HepG2 (cell line): ENCODE measurements around the gene UQCRC1. TPM values are rescaled to one million over a fixed set of nuclear protein-coding genes. Genes with fewer than 3 reads are reported as not detected.

ENCODE experiments used
- AKAP8 ChIP-seq: sonication (generic); formaldehyde crosslinking; IDR thresholded peaks from 2 replicates; pipeline ENCODE4 v1.5.1; 2020; ENCODE audit warnings: mild to moderate bottlenecking, missing genetic modification reagents
- ARID3A ChIP-seq: IDR thresholded peaks from 2 replicates; pipeline ENCODE4 v1.6.1; 2012; ENCODE audit warnings: low read depth, low read length, improper control_type of control experiment
- FOXK2 ChIP-seq: fragments of 450-650 bp; IDR thresholded peaks from 2 replicates; pipeline ENCODE4 v1.6.1; 2016
- GLI4 ChIP-seq: sonication (generic); formaldehyde crosslinking; IDR thresholded peaks from 2 replicates; pipeline ENCODE4 v1.5.1; 2020; ENCODE audit warnings: missing genetic modification reagents, mild to moderate bottlenecking, moderate library complexity, borderline replicate concordance
- HMG20A ChIP-seq: IDR thresholded peaks from 2 replicates; pipeline ENCODE4 v1.6.1; 2016; ENCODE audit warnings: borderline replicate concordance
- MBNL3 ChIP-seq: fragments of 250-450 bp; sonication (Bioruptor Pico); conservative IDR thresholded peaks from 2 replicates; pipeline ENCODE4 v1.8.0; 2022; ENCODE audit warnings: mild to moderate bottlenecking, inconsistent platforms
- NONO ChIP-seq, 2 experiments: fragments of 450-650 bp in 1 of 2; sonication (generic) in 1 of 2; formaldehyde crosslinking in 1 of 2; IDR thresholded peaks in 1 of 2; conservative IDR thresholded peaks in 1 of 2; 2 replicates each; pipeline versions ENCODE4 v1.6.1 to v1.8.0; 2017 to 2022; ENCODE audit warnings: mild to moderate bottlenecking in 1 of 2, missing genetic modification reagents in 1 of 2, moderate library complexity in 1 of 2
- PHF8 ChIP-seq: sonication (generic); formaldehyde crosslinking; IDR thresholded peaks from 2 replicates; pipeline ENCODE4 v1.5.0; 2020; ENCODE audit warnings: missing genetic modification reagents
- ZNF503 ChIP-seq: sonication (generic); formaldehyde crosslinking; IDR thresholded peaks from 2 replicates; pipeline ENCODE4 v1.4.0; 2020; ENCODE audit warnings: missing genetic modification reagents
- ZNF614 ChIP-seq: IDR thresholded peaks from 2 replicates; pipeline ENCODE4 v1.6.1; 2018; ENCODE audit warnings: missing biosample characterization, missing genetic modification reagents, inconsistent platforms, borderline replicate concordance
- polyA plus RNA-seq, 8 experiments: library from polyadenylated mRNA; depleted of rRNA in 3 of 8; stranded (reverse) in 7 of 8; unstranded in 1 of 8; fragments of >200 nt; fragmentation: Illumina TruSeq in 4 of 8; extraction: Trizol in 4 of 8; gene quantifications; 2 replicates each; pipeline versions ENCODE4 v1.2.1 to v1.2.3, GENCODE V29; 2011 to 2016; ENCODE audit warnings: low read depth in 4 of 8, missing spikeins in 1 of 8, mixed read lengths in 1 of 8; ENCODE audit not compliant: insufficient read depth in 1 of 8
- total RNA-seq, 5 experiments: library from RNA; depleted of rRNA; stranded (reverse); fragments of >200 nt; fragmentation: Illumina TruSeq; extraction: Trizol; gene quantifications; 2 replicates each; pipeline ENCODE4 v1.2.3, GENCODE V29; 2016; ENCODE audit warnings: low read depth in 1 of 5
- TF ChIP-seq, protein P1 (sequence below): sonication (generic); formaldehyde crosslinking; IDR thresholded peaks from 2 replicates; pipeline ENCODE4 v1.5.1; 2020; ENCODE audit warnings: mild to moderate bottlenecking, missing genetic modification reagents, moderate library complexity
- TF ChIP-seq, protein P2 (sequence below): sonication (generic); formaldehyde crosslinking; IDR thresholded peaks from 2 replicates; pipeline ENCODE4 v1.5.0; 2020; ENCODE audit warnings: mild to moderate bottlenecking, missing genetic modification reagents
- TF ChIP-seq, protein P3 (sequence below): sonication (generic); formaldehyde crosslinking; IDR thresholded peaks from 2 replicates; pipeline ENCODE4 v1.4.0; 2020; ENCODE audit warnings: missing genetic modification reagents

UQCRC1 gene
- total and polyA plus RNA-seq, 2 of the 13 experiments (the other 11 are each of a cell fraction or from before 2014, with no cell fraction given) = 316 to 680 TPM

DNA sequence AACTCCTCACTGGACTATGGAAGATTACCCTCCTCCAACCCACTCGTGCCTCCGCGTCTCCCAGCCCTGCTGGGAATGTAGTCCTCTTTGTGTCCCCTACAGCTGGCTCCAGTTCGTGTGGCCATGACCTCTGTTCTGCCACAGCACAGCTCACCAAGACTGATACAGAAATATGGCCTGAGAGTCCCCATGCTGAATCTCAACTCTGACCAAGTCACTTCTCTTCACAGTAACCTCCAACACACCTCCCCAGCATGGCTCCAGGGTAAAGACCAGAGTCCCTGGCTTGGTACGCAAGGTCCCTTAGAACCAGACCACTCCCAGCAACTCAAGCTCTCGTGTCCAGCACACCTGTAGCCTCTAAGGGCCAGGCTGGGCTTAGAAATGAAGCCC lies 12.0 kb downstream of the UQCRC1 start (continued):
- TF ChIP-seq, protein P1, sequence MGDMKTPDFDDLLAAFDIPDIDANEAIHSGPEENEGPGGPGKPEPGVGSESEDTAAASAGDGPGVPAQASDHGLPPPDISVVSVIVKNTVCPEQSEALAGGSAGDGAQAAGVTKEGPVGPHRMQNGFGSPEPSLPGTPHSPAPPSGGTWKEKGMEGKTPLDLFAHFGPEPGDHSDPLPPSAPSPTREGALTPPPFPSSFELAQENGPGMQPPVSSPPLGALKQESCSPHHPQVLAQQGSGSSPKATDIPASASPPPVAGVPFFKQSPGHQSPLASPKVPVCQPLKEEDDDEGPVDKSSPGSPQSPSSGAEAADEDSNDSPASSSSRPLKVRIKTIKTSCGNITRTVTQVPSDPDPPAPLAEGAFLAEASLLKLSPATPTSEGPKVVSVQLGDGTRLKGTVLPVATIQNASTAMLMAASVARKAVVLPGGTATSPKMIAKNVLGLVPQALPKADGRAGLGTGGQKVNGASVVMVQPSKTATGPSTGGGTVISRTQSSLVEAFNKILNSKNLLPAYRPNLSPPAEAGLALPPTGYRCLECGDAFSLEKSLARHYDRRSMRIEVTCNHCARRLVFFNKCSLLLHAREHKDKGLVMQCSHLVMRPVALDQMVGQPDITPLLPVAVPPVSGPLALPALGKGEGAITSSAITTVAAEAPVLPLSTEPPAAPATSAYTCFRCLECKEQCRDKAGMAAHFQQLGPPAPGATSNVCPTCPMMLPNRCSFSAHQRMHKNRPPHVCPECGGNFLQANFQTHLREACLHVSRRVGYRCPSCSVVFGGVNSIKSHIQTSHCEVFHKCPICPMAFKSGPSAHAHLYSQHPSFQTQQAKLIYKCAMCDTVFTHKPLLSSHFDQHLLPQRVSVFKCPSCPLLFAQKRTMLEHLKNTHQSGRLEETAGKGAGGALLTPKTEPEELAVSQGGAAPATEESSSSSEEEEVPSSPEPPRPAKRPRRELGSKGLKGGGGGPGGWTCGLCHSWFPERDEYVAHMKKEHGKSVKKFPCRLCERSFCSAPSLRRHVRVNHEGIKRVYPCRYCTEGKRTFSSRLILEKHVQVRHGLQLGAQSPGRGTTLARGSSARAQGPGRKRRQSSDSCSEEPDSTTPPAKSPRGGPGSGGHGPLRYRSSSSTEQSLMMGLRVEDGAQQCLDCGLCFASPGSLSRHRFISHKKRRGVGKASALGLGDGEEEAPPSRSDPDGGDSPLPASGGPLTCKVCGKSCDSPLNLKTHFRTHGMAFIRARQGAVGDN (CRISPR knock-in tag) = peak; percentile 18; the same call in 1 of the 2 replicates
- TF ChIP-seq AKAP8 (CRISPR knock-in tag) (no peak), FOXK2 (no peak), ZNF614 (CRISPR knock-in tag) (no peak), MBNL3 (CRISPR knock-in tag) (no peak), PHF8 (no peak), ZNF503 (no peak), GLI4 (CRISPR knock-in tag) (no peak), HMG20A (CRISPR knock-in tag) (no peak), NONO (IDR thresholded peaks at IDR 0.05) (no peak), NONO (CRISPR knock-in tag; conservative IDR thresholded peaks at IDR 0.05) (no peak; the same call in 1 of the 2 replicates), ARID3A (no peak)
- TF ChIP-seq, protein P2, sequence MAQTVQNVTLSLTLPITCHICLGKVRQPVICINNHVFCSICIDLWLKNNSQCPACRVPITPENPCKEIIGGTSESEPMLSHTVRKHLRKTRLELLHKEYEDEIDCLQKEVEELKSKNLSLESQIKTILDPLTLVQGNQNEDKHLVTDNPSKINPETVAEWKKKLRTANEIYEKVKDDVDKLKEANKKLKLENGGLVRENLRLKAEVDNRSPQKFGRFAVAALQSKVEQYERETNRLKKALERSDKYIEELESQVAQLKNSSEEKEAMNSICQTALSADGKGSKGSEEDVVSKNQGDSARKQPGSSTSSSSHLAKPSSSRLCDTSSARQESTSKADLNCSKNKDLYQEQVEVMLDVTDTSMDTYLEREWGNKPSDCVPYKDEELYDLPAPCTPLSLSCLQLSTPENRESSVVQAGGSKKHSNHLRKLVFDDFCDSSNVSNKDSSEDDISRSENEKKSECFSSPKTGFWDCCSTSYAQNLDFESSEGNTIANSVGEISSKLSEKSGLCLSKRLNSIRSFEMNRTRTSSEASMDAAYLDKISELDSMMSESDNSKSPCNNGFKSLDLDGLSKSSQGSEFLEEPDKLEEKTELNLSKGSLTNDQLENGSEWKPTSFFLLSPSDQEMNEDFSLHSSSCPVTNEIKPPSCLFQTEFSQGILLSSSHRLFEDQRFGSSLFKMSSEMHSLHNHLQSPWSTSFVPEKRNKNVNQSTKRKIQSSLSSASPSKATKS (CRISPR knock-in tag) = no peak
- TF ChIP-seq, protein P3, sequence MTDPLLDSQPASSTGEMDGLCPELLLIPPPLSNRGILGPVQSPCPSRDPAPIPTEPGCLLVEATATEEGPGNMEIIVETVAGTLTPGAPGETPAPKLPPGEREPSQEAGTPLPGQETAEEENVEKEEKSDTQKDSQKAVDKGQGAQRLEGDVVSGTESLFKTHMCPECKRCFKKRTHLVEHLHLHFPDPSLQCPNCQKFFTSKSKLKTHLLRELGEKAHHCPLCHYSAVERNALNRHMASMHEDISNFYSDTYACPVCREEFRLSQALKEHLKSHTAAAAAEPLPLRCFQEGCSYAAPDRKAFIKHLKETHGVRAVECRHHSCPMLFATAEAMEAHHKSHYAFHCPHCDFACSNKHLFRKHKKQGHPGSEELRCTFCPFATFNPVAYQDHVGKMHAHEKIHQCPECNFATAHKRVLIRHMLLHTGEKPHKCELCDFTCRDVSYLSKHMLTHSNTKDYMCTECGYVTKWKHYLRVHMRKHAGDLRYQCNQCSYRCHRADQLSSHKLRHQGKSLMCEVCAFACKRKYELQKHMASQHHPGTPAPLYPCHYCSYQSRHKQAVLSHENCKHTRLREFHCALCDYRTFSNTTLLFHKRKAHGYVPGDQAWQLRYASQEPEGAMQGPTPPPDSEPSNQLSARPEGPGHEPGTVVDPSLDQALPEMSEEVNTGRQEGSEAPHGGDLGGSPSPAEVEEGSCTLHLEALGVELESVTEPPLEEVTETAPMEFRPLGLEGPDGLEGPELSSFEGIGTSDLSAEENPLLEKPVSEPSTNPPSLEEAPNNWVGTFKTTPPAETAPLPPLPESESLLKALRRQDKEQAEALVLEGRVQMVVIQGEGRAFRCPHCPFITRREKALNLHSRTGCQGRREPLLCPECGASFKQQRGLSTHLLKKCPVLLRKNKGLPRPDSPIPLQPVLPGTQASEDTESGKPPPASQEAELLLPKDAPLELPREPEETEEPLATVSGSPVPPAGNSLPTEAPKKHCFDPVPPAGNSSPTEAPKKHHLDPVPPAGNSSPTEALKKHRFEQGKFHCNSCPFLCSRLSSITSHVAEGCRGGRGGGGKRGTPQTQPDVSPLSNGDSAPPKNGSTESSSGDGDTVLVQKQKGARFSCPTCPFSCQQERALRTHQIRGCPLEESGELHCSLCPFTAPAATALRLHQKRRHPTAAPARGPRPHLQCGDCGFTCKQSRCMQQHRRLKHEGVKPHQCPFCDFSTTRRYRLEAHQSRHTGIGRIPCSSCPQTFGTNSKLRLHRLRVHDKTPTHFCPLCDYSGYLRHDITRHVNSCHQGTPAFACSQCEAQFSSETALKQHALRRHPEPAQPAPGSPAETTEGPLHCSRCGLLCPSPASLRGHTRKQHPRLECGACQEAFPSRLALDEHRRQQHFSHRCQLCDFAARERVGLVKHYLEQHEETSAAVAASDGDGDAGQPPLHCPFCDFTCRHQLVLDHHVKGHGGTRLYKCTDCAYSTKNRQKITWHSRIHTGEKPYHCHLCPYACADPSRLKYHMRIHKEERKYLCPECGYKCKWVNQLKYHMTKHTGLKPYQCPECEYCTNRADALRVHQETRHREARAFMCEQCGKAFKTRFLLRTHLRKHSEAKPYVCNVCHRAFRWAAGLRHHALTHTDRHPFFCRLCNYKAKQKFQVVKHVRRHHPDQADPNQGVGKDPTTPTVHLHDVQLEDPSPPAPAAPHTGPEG (CRISPR knock-in tag) = no peak
